DOHH2 (cell line): ENCODE measurements around the gene CCDC122.

Experiments
- H3F3A ChIP-seq: fragments of 200-600 bp; sonication (generic), shearing (Covaris generic); 2 replicates; pipeline ENCODE4 v1.6.0; 2016; ENCODE audit warnings: antibody characterized with exemption, mild to moderate bottlenecking; ENCODE audit not compliant: control insufficient read depth, insufficient read depth
- H3K27ac ChIP-seq: fragments of 200-600 bp; sonication (generic); 2 replicates; pipeline ENCODE4 v1.5.1; 2014; ENCODE audit warnings: low read depth, mild to moderate bottlenecking, low read length, moderate library complexity
- H3K27me3 ChIP-seq: fragments of 200-600 bp; sonication (generic); 2 replicates; pipeline ENCODE4 v1.6.1; 2014; ENCODE audit warnings: mild to moderate bottlenecking, low read length, mixed read lengths; ENCODE audit not compliant: control insufficient read depth
- H3K36me3 ChIP-seq: fragments of 200-600 bp; sonication (generic); 2 replicates; pipeline ENCODE4 v1.6.1; 2014; ENCODE audit warnings: mild to moderate bottlenecking, low read length, moderate library complexity, mixed read lengths; ENCODE audit not compliant: control insufficient read depth
- H3K4me1 ChIP-seq: fragments of 200-600 bp; sonication (generic); 2 replicates; pipeline ENCODE4 v1.6.1; 2014; ENCODE audit warnings: mild to moderate bottlenecking, low read length, mixed read lengths; ENCODE audit not compliant: control insufficient read depth
- H3K4me2 ChIP-seq: fragments of 200-600 bp; sonication (generic); 2 replicates; pipeline ENCODE4 v1.6.0; 2014; ENCODE audit warnings: mild to moderate bottlenecking, low read length, moderate library complexity
- H3K4me3 ChIP-seq: fragments of 200-600 bp; sonication (generic); 2 replicates; pipeline ENCODE4 v1.5.1; 2014; ENCODE audit warnings: mild to moderate bottlenecking, low read length, mixed read lengths
- H3K79me2 ChIP-seq: fragments of 200-600 bp; sonication (generic); 2 replicates; pipeline ENCODE4 v1.6.1; 2014; ENCODE audit warnings: mild to moderate bottlenecking, low read length, mixed read lengths; ENCODE audit not compliant: control insufficient read depth
- H3K9me2 ChIP-seq: fragments of 200-600 bp; sonication (generic); replicated peaks from 2 replicates; pipeline ENCODE4 v1.6.1; 2014; ENCODE audit warnings: mild to moderate bottlenecking, low read length, mixed read lengths; ENCODE audit not compliant: control insufficient read depth
- H3K9me3 ChIP-seq: fragments of 200-600 bp; sonication (generic); 2 replicates; pipeline ENCODE4 v1.6.1; 2014; ENCODE audit warnings: antibody characterized with exemption, low read length, mixed read lengths; ENCODE audit not compliant: control insufficient read depth, insufficient read depth
- H4K20me1 ChIP-seq: fragments of 200-600 bp; sonication (generic); 2 replicates; pipeline ENCODE4 v1.6.0; 2014; ENCODE audit warnings: low read depth, mild to moderate bottlenecking, antibody characterized with exemption, low read length, moderate library complexity; ENCODE audit not compliant: control insufficient read depth, insufficient read depth
- CTCF ChIP-seq: fragments of 200-600 bp; sonication (generic); IDR thresholded peaks from one replicate; pipeline ENCODE4 v1.5.1; 2014; ENCODE audit warnings: antibody characterized with exemption, mild to moderate bottlenecking, low read depth, low read length; ENCODE audit not compliant: poor library complexity, severe bottlenecking
- EZH2phosphoT487 ChIP-seq: fragments of 200-600 bp; sonication (generic); IDR thresholded peaks from 2 replicates; pipeline ENCODE4 v1.6.1; 2017; ENCODE audit warnings: borderline replicate concordance, mild to moderate bottlenecking, antibody characterized with exemption, low read length, moderate library complexity, mixed read lengths

The CCDC122 gene

GRCh38 chr13:43878892-43879754, at the start of gene CCDC122:
TSS of gene CCDC122 (minus strand) at chr13:43879740. CDS start at chr13:43869376, 10,364 bp downstream.
- peak within 1 kb of the TSS; percentile 95 for H3K4me2 ChIP-seq
- H3K27me3 ChIP-seq = no peaks in the 10 kb centered on the region
- H3K9me2 ChIP-seq = no peaks in the 10 kb centered on the region
- H3F3A ChIP-seq = peaks cover 38% of the 10 kb centered on the region
- peaks cover 68% of the 10 kb centered on the region for H3K79me2 ChIP-seq
- H3K4me1 ChIP-seq = peaks cover 70% of the 10 kb centered on the region
- H3K36me3 ChIP-seq = peaks cover 49% of the 10 kb centered on the region
- no peaks in the 10 kb centered on the region for H4K20me1 ChIP-seq
- TF ChIP-seq EZH2phosphoT487 (no peak), CTCF (no peak)
- peak within 1 kb of the TSS; percentile 89 for H3K4me3 ChIP-seq
- peaks cover 11% of the 10 kb centered on the region for H3K9me3 ChIP-seq
- peak within 1 kb of the TSS; percentile 95 for H3K27ac ChIP-seq

GRCh38 chr13:43924549-43925245, 45.2 kb upstream of the CCDC122 start:
- no peaks in the 10 kb centered on the region for H4K20me1 ChIP-seq
- no peaks in the 10 kb centered on the region for H3K27me3 ChIP-seq
- H3K9me3 ChIP-seq = no peaks in the 10 kb centered on the region
- no peak overlapping the region for H3K4me3 ChIP-seq
- H3F3A ChIP-seq = no peaks in the 10 kb centered on the region
- H3K9me2 ChIP-seq = no peaks in the 10 kb centered on the region
- no peak for TF ChIP-seq EZH2phosphoT487
- TF ChIP-seq CTCF = no peak
- peaks cover 11% of the 10 kb centered on the region for H3K4me1 ChIP-seq
- no peaks in the 10 kb centered on the region for H3K36me3 ChIP-seq
- H3K79me2 ChIP-seq = no peaks in the 10 kb centered on the region
- H3K27ac ChIP-seq = no peak overlapping the region
- peak overlapping the region; percentile 27; the same call in 1 of the 2 replicates for H3K4me2 ChIP-seq

- no peaks in the 10 kb centered on the region for H3K27me3 ChIP-seq
- no peak overlapping the region for H3K4me3 ChIP-seq
- no peaks in the 10 kb centered on the region for H3K79me2 ChIP-seq
- H3K36me3 ChIP-seq = no peaks in the 10 kb centered on the region
- H3F3A ChIP-seq = no peaks in the 10 kb centered on the region
- no peak overlapping the region for H3K27ac ChIP-seq
- no peaks in the 10 kb centered on the region for H3K9me2 ChIP-seq
- no peak overlapping the region for H3K4me2 ChIP-seq
- TF ChIP-seq CTCF (no peak), EZH2phosphoT487 (no peak)
- H3K9me3 ChIP-seq = no peaks in the 10 kb centered on the region
- no peaks in the 10 kb centered on the region for H4K20me1 ChIP-seq
- H3K4me1 ChIP-seq = peaks cover 11% of the 10 kb centered on the region
Measured at GRCh38 chr13:43920965-43921674, 41.6 kb upstream of the CCDC122 start.
